Left lung (tissue), 10 donors: ENCODE results near the gene STAT3. TPM values are rescaled to one million over a fixed set of nuclear protein-coding genes. Genes with fewer than 3 reads are reported as not detected.

Experiments
- ATAC-seq: fragments of 200-7000 bp; cut with Tn5 transposase; one replicate; pipeline ENCODE4 v1.9.1; 2020; ENCODE audit warnings: moderate library complexity
- DNase-seq, 4 donors: peaks; one replicate each; pipeline ENCODE4 v3.0.0-alpha.2; 2013 to 2020
- H3K27ac ChIP-seq, 2 donors: fragments of 200-600 bp; sonication (generic) in 1 of 2; one replicate each; pipeline versions ENCODE4 v1.5.0 to v1.8.0; 2020 to 2021
- H3K27me3 ChIP-seq, 2 donors: fragments of 200-600 bp; sonication (generic) in 1 of 2; one replicate each; pipeline versions ENCODE4 v1.5.0 to v1.8.0; 2020 to 2021
- H3K36me3 ChIP-seq, 2 donors: fragments of 200-600 bp; sonication (generic) in 1 of 2; one replicate each; pipeline versions ENCODE4 v1.5.0 to v1.8.0; 2020 to 2021
- H3K4me1 ChIP-seq, 2 donors: fragments of 200-600 bp; one replicate each; pipeline ENCODE4 v1.8.0; 2021
- H3K4me3 ChIP-seq, 2 donors: fragments of 200-600 bp; sonication (generic) in 1 of 2; one replicate each; pipeline versions ENCODE4 v1.5.0 to v1.8.0; 2020 to 2021; ENCODE audit warnings: mild to moderate bottlenecking in 1 of 2
- H3K9me3 ChIP-seq, 2 donors: fragments of 200-600 bp; sonication (generic) in 1 of 2; one replicate each; pipeline versions ENCODE4 v1.5.0 to v1.8.0; 2020 to 2021
- CTCF ChIP-seq, 2 donors: fragments of 200-600 bp; sonication (generic) in 1 of 2; IDR thresholded peaks; one replicate each; pipeline versions ENCODE4 v1.5.0 to v1.8.0; 2021; ENCODE audit warnings: antibody characterized with exemption in 2 of 2
- intact Hi-C, 2 donors: fragments of 100-400 bp; cut with DNase I; formaldehyde crosslinking; loops; one replicate each; pipeline versions ENCODE4 v1.11.2 to v1.14.2; 2022
- polyA plus RNA-seq, 6 donors: library from polyadenylated mRNA; unstranded; fragments of 120-200 nt; gene quantifications; one replicate each; pipeline ENCODE4 v1.2.1, GENCODE V29; 2013; ENCODE audit not compliant: insufficient read length in 6 of 6
- total RNA-seq, 2 donors: library from RNA; stranded (reverse); fragmentation: NEBNext Ultra II Directional; extraction: Animal tissue kit (Norgen Biotek cat#: 25700); gene quantifications; one replicate each; pipeline ENCODE4 v1.2.1, GENCODE V29; 2021
- donor health status: DM: no; HTN: yes; CAD: no.
- donor health status: DM: no; HTN: no; CAD: no.

Gene STAT3
- total and polyA plus RNA-seq, 8 donors, result 75.0 to 271 (median 80.5) TPM

- H3K36me3 ChIP-seq, result peaks cover 0 to 98% of the 10 kb centered on the region in 2 donors
- no peak for TF ChIP-seq CTCF (IDR thresholded peaks at IDR 0.05)
- no peak for ATAC-seq
- no peaks in the 10 kb centered on the region for H3K9me3 ChIP-seq
- peaks cover 10 to 73% of the 10 kb centered on the region in 2 donors for H3K4me1 ChIP-seq
- no peak for DNase-seq
- H3K27me3 ChIP-seq, result no peaks in the 10 kb centered on the region
- H3K4me3 ChIP-seq, result no peak overlapping the region
- intact Hi-C loops, result no loop called here
- H3K27ac ChIP-seq, result no peak overlapping the region
These were observed 71.5 kb downstream of the STAT3 start for GRCh38 chr17:42316755-42317154.

GRCh38 chr17:42315402-42316156 lies 72.7 kb downstream of the STAT3 start:
- ATAC-seq (no peak), DNase-seq (no peak)
- Histone ChIP-seq H3K36me3 (peaks cover 0 to 94% of the 10 kb centered on the region in 2 donors), H3K4me1 (peaks cover 19 to 73% of the 10 kb centered on the region in 2 donors), H3K27me3 (no peaks in the 10 kb centered on the region), H3K27ac (peak overlapping the region in 1 of 2 donors; percentile 61), H3K4me3 (no peak overlapping the region), H3K9me3 (no peaks in the 10 kb centered on the region)
- intact Hi-C loops, result no loop called here
- TF ChIP-seq CTCF (IDR thresholded peaks at IDR 0.05), result no peak

- DNase-seq, result no peak
These were observed 74.3 kb downstream of the STAT3 start for GRCh38 chr17:42313773-42314566.

GRCh38 chr17:42313389-42313772 lies 74.9 kb downstream of the STAT3 start:
- Histone ChIP-seq H3K27ac (peak overlapping the region in 1 of 2 donors; percentile 61), H3K4me3 (no peak overlapping the region), H3K36me3 (peaks cover 0 to 94% of the 10 kb centered on the region in 2 donors), H3K27me3 (no peaks in the 10 kb centered on the region), H3K9me3 (no peaks in the 10 kb centered on the region), H3K4me1 (peaks cover 19 to 53% of the 10 kb centered on the region in 2 donors)
- no peak for TF ChIP-seq CTCF (IDR thresholded peaks at IDR 0.05)
- intact Hi-C loops, result no loop called here
- ATAC-seq (no peak), DNase-seq (no peak)

More at GRCh38 chr17:42313773-42314566, 74.3 kb downstream of the STAT3 start:
- Histone ChIP-seq H3K36me3 (peaks cover 0 to 94% of the 10 kb centered on the region in 2 donors), H3K27me3 (no peaks in the 10 kb centered on the region), H3K9me3 (no peaks in the 10 kb centered on the region), H3K4me1 (peaks cover 19 to 56% of the 10 kb centered on the region in 2 donors), H3K4me3 (no peak overlapping the region), H3K27ac (peak overlapping the region; percentile 13 to 61)
- intact Hi-C loops, result no loop called here
- no peak for ATAC-seq
- no peak for TF ChIP-seq CTCF (IDR thresholded peaks at IDR 0.05)
